ENCODE results near the gene SHISA6.

The SHISA6 gene

GRCh38 chr17:11545696-11546095, 304.7 kb downstream of the SHISA6 start:
- no peak for DNase-seq

GRCh38 chr17:11547853-11548252, 306.8 kb downstream of the SHISA6 start:
- no peak for DNase-seq

- DNase-seq: no peak
Observed at GRCh38 chr17:11548398-11548797, 307.4 kb downstream of the SHISA6 start.

- DNase-seq: no peak
Observed at GRCh38 chr17:11550431-11550830, 309.4 kb downstream of the SHISA6 start.

- DNase-seq: no peak
Observed at GRCh38 chr17:11551442-11551841, 310.4 kb downstream of the SHISA6 start.

GRCh38 chr17:11553135-11553534, 312.1 kb downstream of the SHISA6 start:
- no peak for DNase-seq

- no peak for DNase-seq
Observed at GRCh38 chr17:11554042-11554441, 313.0 kb downstream of the SHISA6 start.

- DNase-seq: no peak
Observed at GRCh38 chr17:11554542-11554941, 313.5 kb downstream of the SHISA6 start.

- DNase-seq: no peak
Observed at GRCh38 chr17:11555530-11555929, 314.5 kb downstream of the SHISA6 start.

GRCh38 chr17:11557727-11558452, 316.9 kb downstream of the SHISA6 start:
- DNase-seq: no peak

- no peak for DNase-seq
Observed at GRCh38 chr17:11558681-11559234, 317.7 kb downstream of the SHISA6 start.

GRCh38 chr17:11559601-11560000, 318.6 kb downstream of the SHISA6 start:
- DNase-seq: no peak

GRCh38 chr17:11561281-11561680, 320.3 kb downstream of the SHISA6 start:
- no peak for DNase-seq

GRCh38 chr17:11561702-11562101, 320.7 kb downstream of the SHISA6 start:
- DNase-seq: no peak

GRCh38 chr17:11564589-11565380, 323.8 kb downstream of the SHISA6 start:
- no peak for DNase-seq

- no peak for DNase-seq
Observed at GRCh38 chr17:11565591-11565990, 324.6 kb downstream of the SHISA6 start.

- DNase-seq: no peak
Observed at GRCh38 chr17:11578998-11579397, 338.0 kb downstream of the SHISA6 start.

- DNase-seq: no peak
Observed at GRCh38 chr17:11580677-11581076, 339.7 kb downstream of the SHISA6 start.

GRCh38 chr17:11582217-11582616, 341.2 kb downstream of the SHISA6 start:
- no peak for DNase-seq

- no peak for DNase-seq
Observed at GRCh38 chr17:11583306-11583992, 342.4 kb downstream of the SHISA6 start.

GRCh38 chr17:11589716-11590115, 348.7 kb downstream of the SHISA6 start:
- DNase-seq: no peak

- DNase-seq: no peak
Observed at GRCh38 chr17:11598274-11599221, 357.5 kb downstream of the SHISA6 start, which contains the start of gene DNAH9. Gene DNAH9 (plus strand): TSS chr17:11598470. CDS start chr17:11598499, 29 bp downstream.
